Pulmonary artery endothelial cell (primary cell): ENCODE data around the gene POLR2I. TPM values are rescaled to one million over a fixed set of nuclear protein-coding genes. Genes with fewer than 3 reads are reported as not detected.
"Not testable (repeated sequence)": the region's sequence is repeated elsewhere in the genome, so short reads cannot be mapped to it uniquely, and the experiment has no call there.

ENCODE experiments used
- DNase-seq: peaks from one replicate; pipeline ENCODE4 v3.0.0-alpha.2; 2011; ENCODE audit warnings: low read depth, low spot score
- total RNA-seq: library from RNA; depleted of rRNA; stranded (reverse); fragments of >200 nt; gene quantifications from 2 replicates; pipeline ENCODE4 v1.2.3, GENCODE V29; 2014

POLR2I gene
- total RNA-seq, 1 donor from 2014 or later, result 122 TPM

GRCh38 chr19:36134867-36135266 lies 20.2 kb upstream of the POLR2I start:
- not testable (repeated sequence) for DNase-seq

DNA sequence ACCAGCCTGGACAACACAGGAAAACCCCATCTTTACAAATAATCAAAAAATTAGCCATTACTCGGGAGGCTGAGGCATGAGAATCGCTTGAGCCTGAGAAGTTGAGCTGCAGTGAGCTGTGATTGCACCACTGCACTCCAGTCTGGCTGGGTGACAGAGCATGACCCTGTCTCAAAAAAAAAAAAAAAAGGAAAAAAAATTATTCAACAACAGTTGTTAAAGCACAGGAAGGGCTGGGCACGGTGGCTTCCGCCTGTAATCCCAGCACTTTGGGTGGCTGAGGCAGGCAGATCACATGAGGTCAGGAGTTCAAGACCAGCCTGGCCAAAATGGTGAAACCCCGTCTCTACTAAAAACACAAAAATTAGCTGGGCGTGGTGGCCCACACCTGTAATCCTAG lies 16.5 kb upstream of the POLR2I start:
- not testable (repeated sequence) for DNase-seq

DNA sequence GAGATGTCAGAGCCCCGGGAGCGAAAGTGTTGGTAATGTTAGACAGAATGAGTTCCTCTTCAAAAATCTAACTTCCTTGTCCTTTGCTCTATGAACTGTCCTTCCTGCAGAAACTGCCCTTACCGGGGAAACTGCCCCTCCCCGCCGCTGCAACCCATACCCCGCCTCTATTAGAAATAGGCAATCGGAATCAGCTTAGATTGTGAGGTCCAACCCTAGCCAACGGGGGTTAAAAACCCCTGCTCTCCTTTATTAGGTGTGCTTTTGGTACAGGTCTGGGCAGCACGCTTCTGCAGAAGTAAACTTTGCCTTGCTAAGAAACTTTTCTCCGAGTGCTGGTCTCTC lies 13.7 kb upstream of the POLR2I start:
- no peak for DNase-seq

DNA sequence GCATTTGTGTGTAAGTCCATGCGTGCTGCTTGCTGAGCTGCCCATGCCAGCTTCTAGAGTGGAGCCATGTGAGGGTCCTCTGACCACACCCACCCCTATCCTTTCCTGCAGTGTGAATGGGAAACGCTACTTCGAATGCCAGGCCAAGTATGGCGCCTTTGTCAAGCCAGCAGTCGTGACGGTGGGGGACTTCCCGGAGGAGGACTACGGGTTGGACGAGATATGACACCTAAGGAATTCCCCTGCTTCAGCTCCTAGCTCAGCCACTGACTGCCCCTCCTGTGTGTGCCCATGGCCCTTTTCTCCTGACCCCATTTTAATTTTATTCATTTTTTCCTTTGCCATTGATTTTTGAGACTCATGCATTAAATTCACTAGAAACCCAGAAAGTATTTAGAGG lies 10.9 kb upstream of the POLR2I start:
- no peak for DNase-seq

DNA sequence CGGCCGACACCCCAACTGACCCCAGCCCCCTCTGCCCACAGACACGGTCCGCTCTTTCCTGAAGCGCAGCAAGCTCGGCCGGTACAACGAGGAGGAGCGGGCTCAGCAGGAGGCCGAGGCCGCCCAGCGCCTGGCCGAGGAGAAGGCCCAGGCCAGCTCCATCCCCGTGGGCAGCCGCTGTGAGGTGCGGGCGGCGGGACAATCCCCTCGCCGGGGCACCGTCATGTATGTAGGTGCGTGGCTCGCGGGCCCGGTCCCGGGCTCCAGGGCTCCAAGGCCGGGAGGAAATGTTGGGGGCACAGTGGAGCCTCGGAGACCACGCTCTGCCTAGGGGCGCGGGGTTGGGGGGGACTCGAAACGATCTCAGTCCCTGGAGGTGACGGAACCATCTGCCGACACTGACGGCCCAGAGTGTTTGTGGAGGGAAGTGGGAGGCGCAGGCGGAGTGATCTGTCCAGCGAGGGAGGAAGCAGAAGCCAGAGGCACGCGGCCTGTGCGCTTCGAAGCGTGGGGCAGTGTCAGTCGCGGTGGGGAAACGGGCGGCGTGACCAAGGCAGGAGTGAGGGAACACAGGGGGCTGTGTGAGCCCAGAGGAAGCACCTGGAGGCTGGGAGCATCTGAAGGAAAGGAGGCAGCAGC lies 6.9 kb upstream of the POLR2I start:
- no peak for DNase-seq

GRCh38 chr19:36120984-36121358 lies 6.3 kb upstream of the POLR2I start:
- DNase-seq, result no peak

DNA sequence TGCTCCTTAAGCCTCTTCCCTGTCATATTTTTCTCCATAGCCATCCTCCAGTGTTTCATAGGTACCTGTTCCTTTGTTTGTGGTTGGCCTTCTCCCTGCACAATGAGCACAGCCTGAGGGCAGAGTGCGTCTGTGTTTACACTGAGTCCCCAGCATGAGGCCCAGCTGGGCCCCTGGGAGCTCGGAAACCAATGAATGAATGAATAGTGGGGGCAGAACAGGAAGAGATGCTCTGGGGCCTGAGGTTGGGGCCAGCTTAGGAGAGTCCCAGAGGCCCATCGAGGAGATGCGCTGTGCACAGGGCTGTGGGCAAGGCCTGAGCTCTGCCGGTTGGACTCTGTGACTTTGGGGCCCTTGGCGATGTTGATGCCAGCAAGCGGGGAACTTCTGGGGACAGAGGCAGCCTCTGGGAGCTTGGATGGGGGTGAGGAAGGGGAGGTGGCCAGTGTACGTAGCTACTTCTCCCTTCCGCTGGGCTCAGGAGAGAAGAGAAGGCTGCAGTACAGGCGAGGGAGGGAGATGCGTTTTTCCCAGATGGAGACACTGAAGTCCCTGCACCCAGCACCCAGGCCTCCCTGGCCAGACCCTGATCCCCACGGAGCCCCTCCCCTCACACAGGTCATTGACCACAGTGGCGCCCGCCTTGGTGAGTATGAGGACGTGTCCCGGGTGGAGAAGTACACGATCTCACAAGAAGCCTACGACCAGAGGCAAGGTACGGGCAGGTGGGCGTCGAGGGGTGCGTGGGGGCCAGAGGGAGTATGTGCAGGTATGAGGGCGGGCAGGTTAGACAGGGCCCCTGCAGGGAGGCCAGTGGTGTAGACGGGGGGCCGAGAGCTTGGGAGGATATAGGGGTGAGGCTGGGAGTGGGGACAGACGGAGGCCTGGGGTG lies 5.7 kb upstream of the POLR2I start:
- DNase-seq, result no peak

- DNase-seq, result no peak
Observed at GRCh38 chr19:36116344-36116637, 1.6 kb upstream of the POLR2I start.

GRCh38 chr19:36115453-36116343 lies 1.0 kb upstream of the POLR2I start, which contains the start of gene TBCB:
Gene TBCB, plus strand, starts transcription at chr19:36115468. Its CDS starts 93 bp downstream, at chr19:36115561.
- DNase-seq, result no peak

- no peak for DNase-seq
Observed at GRCh38 chr19:36113894-36114720, 568 bp downstream of the POLR2I start.

- no peak for DNase-seq
Observed at GRCh38 chr19:36113425-36113824, 1.2 kb downstream of the POLR2I start.

- no peak for DNase-seq
Observed at GRCh38 chr19:36112678-36113077, 2.0 kb downstream of the POLR2I start.

DNA sequence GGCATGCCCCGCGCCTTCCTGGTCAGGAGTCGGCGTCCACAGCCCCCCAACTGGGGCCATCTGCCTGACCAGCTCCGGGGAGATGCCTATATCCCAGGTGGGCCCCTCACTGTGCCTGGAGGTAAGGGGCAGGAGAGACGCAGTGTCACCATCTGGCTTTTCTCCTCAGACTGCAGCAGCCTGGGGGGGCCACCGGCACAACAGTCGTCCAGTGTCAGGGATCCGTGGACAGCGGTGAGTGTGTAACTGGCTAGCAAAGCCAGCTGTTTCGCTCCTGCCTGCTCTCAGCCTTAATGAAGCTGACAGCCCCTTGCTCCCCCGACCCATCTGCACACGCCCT lies 3.5 kb downstream of the POLR2I start:
- DNase-seq, result no peak

GRCh38 chr19:36110487-36111199 lies 4.0 kb downstream of the POLR2I start, which contains the start of gene OVOL3:
Gene OVOL3, plus strand, starts transcription at chr19:36111143. Its CDS starts 60 bp downstream, at chr19:36111203.
- no peak for DNase-seq

DNA sequence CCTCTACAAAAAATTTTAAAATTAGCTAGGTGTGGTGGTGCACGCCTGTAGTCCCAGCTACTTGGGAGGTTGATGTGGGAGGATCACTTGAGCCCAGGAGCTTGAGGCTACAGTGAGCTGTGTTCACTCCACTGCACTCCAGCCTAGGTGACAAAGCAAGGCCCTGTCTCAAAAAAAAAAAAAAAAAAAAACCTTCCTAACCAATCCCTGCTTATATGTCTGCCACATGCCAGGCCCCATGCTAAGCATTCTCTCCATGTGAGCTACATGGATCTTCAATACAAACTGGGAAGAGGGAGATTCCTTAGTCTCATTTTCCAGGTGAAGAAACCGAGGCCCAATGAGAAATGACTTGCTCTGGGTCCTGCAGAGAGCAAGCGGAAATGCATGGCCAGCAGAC lies 6.0 kb downstream of the POLR2I start:
- no peak for DNase-seq

GRCh38 chr19:36106991-36107390 lies 7.7 kb downstream of the POLR2I start:
- no peak for DNase-seq

DNA sequence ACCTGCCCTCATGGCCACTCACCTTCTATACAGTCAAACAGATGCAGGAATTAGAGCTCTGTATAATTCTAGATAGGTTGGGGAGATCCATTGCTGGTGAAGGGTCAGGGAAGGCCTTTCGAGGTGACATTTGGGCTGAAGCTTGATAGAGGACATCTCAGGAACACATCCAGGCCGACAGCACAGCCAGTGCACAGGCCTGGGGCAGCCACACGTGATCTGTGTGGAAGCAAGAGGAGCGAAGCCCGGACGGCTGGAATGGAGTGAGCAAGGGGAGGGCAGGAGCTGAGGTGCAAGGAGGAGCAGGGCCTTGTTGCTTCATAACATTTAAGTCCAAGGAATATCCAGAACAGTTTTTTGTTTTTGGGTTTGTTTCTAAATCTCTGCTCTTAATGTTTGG lies 8.2 kb downstream of the POLR2I start:
- DNase-seq, result no peak

- no peak for DNase-seq
Observed at GRCh38 chr19:36103842-36104552, 10.7 kb downstream of the POLR2I start.

DNA sequence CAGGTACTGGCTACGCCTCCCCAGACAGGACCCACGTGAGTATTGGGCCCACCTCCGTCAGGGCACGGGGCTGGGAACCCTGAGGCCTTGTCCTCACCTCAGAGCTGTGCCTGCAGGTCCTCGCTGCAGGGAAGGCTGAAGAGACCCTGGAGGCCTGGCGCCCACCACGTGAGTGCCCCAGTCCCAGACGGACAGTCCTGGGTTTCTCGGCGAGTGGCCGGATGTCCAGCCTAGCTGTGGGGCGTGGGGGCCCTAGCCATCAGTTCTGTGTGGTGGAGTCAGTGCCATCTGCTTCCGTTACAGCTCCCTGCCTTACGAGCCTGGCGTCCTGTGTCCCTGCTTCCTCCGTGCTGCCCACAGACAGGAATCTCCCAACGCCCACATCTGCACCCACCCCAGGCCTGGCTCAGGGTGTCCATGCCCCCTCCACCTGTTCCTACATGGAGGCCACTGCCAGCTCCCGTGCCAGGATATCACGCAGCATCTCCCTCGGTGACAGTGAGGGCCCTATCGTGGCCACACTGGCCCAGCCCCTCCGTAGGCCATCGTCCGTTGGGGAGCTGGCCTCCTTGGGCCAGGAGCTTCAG lies 11.5 kb downstream of the POLR2I start:
- DNase-seq, result no peak
